HG03571 (cell line): ENCODE results near the gene ZNF423.

Experiments used
- ATAC-seq: cut with Tn5 transposase; IDR thresholded peaks from one replicate; pipeline ENCODE4 v1.9.1; 2021; ENCODE audit not compliant: unreplicated experiment

ZNF423 gene

DNA sequence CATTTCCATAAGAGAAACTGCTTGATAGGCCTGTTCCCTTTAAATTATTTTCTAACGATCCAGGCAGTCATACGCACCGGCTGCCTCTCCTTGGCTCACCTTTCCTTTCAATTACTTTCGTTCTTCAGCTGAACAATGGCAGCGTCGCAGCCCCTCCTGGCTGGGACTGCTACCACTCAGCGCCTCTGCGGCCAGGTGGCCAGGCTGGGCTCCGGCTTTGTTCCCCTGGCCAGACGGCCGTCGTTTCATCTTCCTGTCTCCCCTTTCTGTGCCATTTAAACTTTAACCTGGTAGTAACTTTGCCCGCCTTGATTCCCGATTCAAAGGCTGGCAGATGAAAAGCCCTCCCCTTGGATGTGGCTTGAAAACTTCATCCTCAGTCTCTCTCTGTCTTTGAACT, 403.3 kb downstream of the ZNF423 start:
- no peak for ATAC-seq

GRCh38 chr16:49452108-49452507, 403.8 kb downstream of the ZNF423 start:
- ATAC-seq, result no peak

DNA sequence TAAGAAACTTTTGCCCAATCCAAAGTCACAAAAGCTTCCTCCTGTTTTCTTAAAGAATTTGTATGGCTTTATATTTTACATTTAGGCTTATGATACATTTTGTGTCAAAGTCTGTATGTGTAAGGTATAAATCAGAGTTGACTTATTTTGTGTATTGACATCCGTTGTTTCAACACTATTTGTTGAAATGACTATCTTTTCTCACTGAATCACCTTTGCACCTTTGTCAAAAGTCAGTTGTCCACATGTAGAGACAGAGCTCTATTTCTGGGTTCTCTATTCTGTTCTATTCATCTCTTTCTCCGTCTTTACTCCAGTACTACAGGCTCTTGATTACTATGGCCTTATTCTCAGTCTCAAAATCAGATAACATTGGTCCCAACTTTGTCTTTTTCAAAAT, 409.1 kb downstream of the ZNF423 start:
- ATAC-seq, result no peak

DNA sequence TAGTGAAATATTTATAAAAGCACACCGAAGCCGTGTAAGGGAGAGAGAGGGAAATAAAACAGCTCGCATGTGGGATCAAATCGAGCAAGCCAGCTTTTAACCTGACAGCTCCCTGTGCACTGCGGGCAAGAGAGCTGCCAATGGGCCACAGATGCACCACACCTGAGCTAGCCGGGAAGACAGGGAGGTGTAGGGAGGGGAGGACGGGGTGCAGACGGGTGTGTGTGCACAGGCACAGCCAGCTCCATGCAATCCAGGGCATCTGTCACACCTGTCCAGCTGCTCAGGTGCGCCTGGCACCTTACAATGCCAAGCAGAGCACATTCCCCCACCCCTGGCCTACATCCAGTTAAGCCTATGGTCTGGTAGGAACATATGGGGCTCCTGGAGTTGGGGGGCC, 412.3 kb downstream of the ZNF423 start:
- no peak for ATAC-seq

GRCh38 chr16:49442805-49443204, 413.1 kb downstream of the ZNF423 start:
- ATAC-seq, result no peak

DNA sequence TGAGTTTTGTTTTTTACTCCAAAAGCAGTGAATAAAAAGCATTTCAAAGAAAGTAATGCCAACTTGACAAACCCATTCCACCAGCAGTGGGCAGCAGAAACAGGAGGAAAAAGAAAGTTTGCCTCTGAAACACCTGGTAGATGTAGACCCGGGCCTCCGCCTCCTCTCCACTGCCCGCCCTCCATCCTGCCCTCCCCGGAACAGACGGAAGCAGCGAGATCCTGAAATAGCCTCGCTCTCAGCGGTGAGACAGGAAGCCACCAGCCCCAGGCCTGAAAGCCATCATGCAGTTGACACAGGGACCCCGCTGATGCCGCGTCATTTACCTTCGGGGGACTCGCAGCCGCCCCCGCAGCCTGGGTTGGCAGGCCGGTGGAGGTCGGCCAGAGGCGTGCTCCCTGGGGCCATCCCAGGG, 414.5 kb downstream of the ZNF423 start:
- peak; percentile 93 for ATAC-seq

GRCh38 chr16:49440156-49441065, 415.5 kb downstream of the ZNF423 start:
- no peak for ATAC-seq

- ATAC-seq, result no peak
Measured at GRCh38 chr16:49439676-49440075, 416.2 kb downstream of the ZNF423 start.

- no peak for ATAC-seq
Measured at GRCh38 chr16:49439050-49439449, 416.9 kb downstream of the ZNF423 start.
